ENCODE results near the gene HEATR1.

The HEATR1 gene

DNA sequence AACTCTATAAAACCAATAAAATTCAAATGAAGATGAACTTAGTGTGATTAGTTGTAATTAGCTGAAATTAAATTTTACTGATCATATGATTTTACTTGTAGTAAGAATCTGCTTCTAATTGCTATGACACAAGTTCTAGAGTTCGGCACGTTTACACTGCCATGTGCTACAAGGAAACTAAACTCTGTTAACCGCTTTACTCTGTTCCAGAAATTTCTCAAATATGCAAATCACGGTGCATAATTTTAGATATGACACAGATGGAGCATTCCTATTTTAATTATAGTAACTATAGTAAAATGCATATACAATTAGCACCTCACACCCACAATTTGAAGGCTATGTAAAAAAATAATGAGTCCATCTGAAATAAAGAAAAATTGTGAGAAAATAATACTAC is 14.8 kb downstream of the HEATR1 start:
- TF ChIP-seq FOXP2 (optimal IDR thresholded peaks at IDR 0.05; ENCODE audit: borderline replicate concordance, extremely low read depth, extremely low read length, insufficient read depth) (no peak), SIN3A (IDR thresholded peaks at IDR 0.05; ENCODE audit: borderline replicate concordance, insufficient read depth, low read length) (no peak), POLR2AphosphoS5 (IDR thresholded peaks at IDR 0.05; ENCODE audit: low read depth, low read length) (no peak), TAF1 (IDR thresholded peaks at IDR 0.05; ENCODE audit: borderline replicate concordance, insufficient read depth, low read length) (no peak)
- TF ChIP-seq, protein P1, sequence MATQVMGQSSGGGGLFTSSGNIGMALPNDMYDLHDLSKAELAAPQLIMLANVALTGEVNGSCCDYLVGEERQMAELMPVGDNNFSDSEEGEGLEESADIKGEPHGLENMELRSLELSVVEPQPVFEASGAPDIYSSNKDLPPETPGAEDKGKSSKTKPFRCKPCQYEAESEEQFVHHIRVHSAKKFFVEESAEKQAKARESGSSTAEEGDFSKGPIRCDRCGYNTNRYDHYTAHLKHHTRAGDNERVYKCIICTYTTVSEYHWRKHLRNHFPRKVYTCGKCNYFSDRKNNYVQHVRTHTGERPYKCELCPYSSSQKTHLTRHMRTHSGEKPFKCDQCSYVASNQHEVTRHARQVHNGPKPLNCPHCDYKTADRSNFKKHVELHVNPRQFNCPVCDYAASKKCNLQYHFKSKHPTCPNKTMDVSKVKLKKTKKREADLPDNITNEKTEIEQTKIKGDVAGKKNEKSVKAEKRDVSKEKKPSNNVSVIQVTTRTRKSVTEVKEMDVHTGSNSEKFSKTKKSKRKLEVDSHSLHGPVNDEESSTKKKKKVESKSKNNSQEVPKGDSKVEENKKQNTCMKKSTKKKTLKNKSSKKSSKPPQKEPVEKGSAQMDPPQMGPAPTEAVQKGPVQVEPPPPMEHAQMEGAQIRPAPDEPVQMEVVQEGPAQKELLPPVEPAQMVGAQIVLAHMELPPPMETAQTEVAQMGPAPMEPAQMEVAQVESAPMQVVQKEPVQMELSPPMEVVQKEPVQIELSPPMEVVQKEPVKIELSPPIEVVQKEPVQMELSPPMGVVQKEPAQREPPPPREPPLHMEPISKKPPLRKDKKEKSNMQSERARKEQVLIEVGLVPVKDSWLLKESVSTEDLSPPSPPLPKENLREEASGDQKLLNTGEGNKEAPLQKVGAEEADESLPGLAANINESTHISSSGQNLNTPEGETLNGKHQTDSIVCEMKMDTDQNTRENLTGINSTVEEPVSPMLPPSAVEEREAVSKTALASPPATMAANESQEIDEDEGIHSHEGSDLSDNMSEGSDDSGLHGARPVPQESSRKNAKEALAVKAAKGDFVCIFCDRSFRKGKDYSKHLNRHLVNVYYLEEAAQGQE (IDR thresholded peaks at IDR 0.05; ENCODE audit: insufficient read depth in 1 of 2, low read depth in 2 of 2, low read length in 2 of 2), result no peak

DNA sequence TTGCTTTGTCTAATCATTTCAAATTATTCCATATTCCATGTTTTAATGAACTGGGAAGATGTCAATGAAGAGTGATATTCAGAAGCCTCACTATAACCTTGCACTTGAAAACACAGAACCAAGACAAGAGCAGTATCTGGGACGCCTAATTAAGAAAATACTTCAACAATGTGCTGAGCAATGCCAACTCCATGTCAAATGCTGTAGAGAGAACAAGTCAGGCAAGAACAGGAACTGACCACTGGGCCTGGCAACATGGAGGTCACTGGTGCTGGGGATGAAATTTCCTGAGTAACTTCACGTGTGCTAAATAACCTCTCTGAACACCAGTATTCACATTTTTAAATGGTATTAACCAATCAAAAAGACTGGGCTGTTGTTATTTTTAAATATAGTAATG is 22.8 kb downstream of the HEATR1 start:
- TF ChIP-seq FOXP2 (optimal IDR thresholded peaks at IDR 0.05; ENCODE audit: borderline replicate concordance, extremely low read depth, extremely low read length, insufficient read depth) (no peak), SIN3A (IDR thresholded peaks at IDR 0.05; ENCODE audit: borderline replicate concordance, insufficient read depth, low read length) (no peak), TAF1 (IDR thresholded peaks at IDR 0.05; ENCODE audit: borderline replicate concordance, insufficient read depth, low read length) (no peak), POLR2AphosphoS5 (IDR thresholded peaks at IDR 0.05; ENCODE audit: low read depth, low read length) (no peak)
- TF ChIP-seq, protein P1 (IDR thresholded peaks at IDR 0.05; ENCODE audit: insufficient read depth in 1 of 2, low read depth in 2 of 2, low read length in 2 of 2), result no peak

DNA sequence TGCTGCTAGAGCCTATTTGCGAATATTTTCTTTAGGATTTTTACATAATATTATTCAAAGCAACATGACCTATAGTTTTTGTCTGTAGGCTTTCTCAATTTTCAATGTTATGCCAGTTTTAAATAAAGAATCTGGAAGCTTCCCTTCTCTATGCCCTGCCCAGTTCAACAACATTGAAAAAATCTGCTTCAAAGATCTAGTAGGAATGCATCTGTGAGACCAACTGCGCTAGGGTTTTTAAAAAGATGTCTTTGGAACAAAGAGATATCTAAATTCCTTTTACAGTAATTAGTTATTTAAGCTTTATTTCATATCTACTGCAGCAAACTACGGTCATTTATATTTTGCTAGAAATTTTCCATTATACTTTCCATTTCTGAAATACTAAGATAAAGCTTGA is 25.7 kb downstream of the HEATR1 start:
- TF ChIP-seq POLR2AphosphoS5 (IDR thresholded peaks at IDR 0.05; ENCODE audit: low read depth, low read length) (no peak), TAF1 (IDR thresholded peaks at IDR 0.05; ENCODE audit: borderline replicate concordance, insufficient read depth, low read length) (no peak), FOXP2 (optimal IDR thresholded peaks at IDR 0.05; ENCODE audit: borderline replicate concordance, extremely low read depth, extremely low read length, insufficient read depth) (no peak), SIN3A (IDR thresholded peaks at IDR 0.05; ENCODE audit: borderline replicate concordance, insufficient read depth, low read length) (no peak)
- TF ChIP-seq, protein P1 (IDR thresholded peaks at IDR 0.05; ENCODE audit: insufficient read depth in 1 of 2, low read depth in 2 of 2, low read length in 2 of 2), result no peak

DNA sequence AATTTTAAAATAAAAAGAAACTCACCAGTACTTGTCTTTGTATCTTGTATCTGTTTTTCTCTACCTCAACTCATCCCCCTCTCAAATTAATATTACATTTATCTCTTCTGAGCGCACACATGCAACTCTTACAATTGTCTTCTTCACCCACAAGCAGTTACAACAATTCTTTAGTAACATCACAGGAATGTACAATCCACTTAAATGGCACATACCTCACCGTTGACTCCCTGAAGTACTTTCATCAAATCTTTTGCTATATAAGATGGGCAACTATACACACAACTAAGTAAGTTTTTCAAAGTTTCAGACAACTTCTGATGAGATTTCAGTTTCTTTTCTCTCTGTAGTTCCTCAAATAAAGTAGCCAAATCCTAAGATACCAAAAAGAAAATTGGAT is 28.3 kb downstream of the HEATR1 start:
- TF ChIP-seq POLR2AphosphoS5 (IDR thresholded peaks at IDR 0.05; ENCODE audit: low read depth, low read length), result no peak
- no peak for TF ChIP-seq SIN3A (IDR thresholded peaks at IDR 0.05; ENCODE audit: borderline replicate concordance, insufficient read depth, low read length)
- no peak for TF ChIP-seq FOXP2 (optimal IDR thresholded peaks at IDR 0.05; ENCODE audit: borderline replicate concordance, extremely low read depth, extremely low read length, insufficient read depth)
- TF ChIP-seq TAF1 (IDR thresholded peaks at IDR 0.05; ENCODE audit: borderline replicate concordance, insufficient read depth, low read length), result no peak
- TF ChIP-seq, protein P1 (IDR thresholded peaks at IDR 0.05; ENCODE audit: insufficient read depth in 1 of 2, low read depth in 2 of 2, low read length in 2 of 2), result no peak

DNA sequence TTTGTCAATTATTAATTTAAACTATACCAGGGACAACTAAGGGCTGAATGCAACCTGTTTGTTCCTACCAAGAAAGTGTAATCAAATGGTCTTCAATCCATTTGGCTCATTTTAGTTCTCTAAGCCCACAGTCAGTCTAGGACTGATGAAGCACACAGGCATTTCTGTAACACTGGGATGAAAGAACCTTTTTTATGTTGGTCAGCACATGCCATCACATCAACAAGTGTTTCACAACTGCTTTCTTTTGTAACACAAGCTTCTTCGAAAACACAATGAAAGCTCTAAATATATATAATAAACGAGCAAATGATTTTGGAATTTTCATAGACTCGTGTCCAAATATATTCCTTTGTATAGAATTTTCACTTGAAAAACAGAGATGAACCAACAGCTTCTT is 28.8 kb downstream of the HEATR1 start:
- TF ChIP-seq FOXP2 (optimal IDR thresholded peaks at IDR 0.05; ENCODE audit: borderline replicate concordance, extremely low read depth, extremely low read length, insufficient read depth), result no peak
- no peak for TF ChIP-seq POLR2AphosphoS5 (IDR thresholded peaks at IDR 0.05; ENCODE audit: low read depth, low read length)
- TF ChIP-seq, protein P1 (IDR thresholded peaks at IDR 0.05; ENCODE audit: insufficient read depth in 1 of 2, low read depth in 2 of 2, low read length in 2 of 2), result no peak
- TF ChIP-seq SIN3A (IDR thresholded peaks at IDR 0.05; ENCODE audit: borderline replicate concordance, insufficient read depth, low read length), result no peak
- TF ChIP-seq TAF1 (IDR thresholded peaks at IDR 0.05; ENCODE audit: borderline replicate concordance, insufficient read depth, low read length), result no peak
